GM12878 (cell line): ENCODE measurements around the gene PHGDH.

Source experiments
- CTCF ChIP-seq, 3 experiments: IDR thresholded peaks in 2 of 3; conservative IDR thresholded peaks in 1 of 3; 2 replicates each; pipeline ENCODE4 v1.5.1; 2011; ENCODE audit warnings: low read depth in 3 of 3, low read length in 3 of 3, mild to moderate bottlenecking in 3 of 3, control low read depth in 2 of 3, moderate library complexity in 2 of 3, inconsistent platforms in 1 of 3, mixed read lengths in 1 of 3; ENCODE audit not compliant: control insufficient read depth in 2 of 3, insufficient read depth in 1 of 3; ENCODE audit errors: extremely low read depth in 1 of 3
- EZH2 ChIP-seq: IDR thresholded peaks from 2 replicates; pipeline ENCODE4 v1.6.1; 2012; ENCODE audit warnings: low read depth, mild to moderate bottlenecking, control low read depth, inconsistent platforms, low read length, borderline replicate concordance; ENCODE audit not compliant: control insufficient read depth
- GABPA ChIP-seq: IDR thresholded peaks from 2 replicates; pipeline ENCODE4 v1.6.1; 2014; ENCODE audit warnings: antibody characterized with exemption, low read depth, mild to moderate bottlenecking, inconsistent platforms
- JUNB ChIP-seq: IDR thresholded peaks from 2 replicates; pipeline ENCODE4 v1.6.1; 2016; ENCODE audit warnings: antibody characterized with exemption, mild to moderate bottlenecking
- NFYB ChIP-seq: IDR thresholded peaks from 2 replicates; pipeline ENCODE4 v1.6.1; 2011; ENCODE audit warnings: low read depth, mild to moderate bottlenecking, low read length, improper control_type of control experiment, moderate library complexity; ENCODE audit not compliant: insufficient read depth
- RAD21 ChIP-seq: IDR thresholded peaks from 2 replicates; pipeline ENCODE4 v1.6.1; 2011; ENCODE audit warnings: mild to moderate bottlenecking, low read depth, low read length, moderate library complexity; ENCODE audit not compliant: insufficient read depth
- SMC3 ChIP-seq: IDR thresholded peaks from 2 replicates; pipeline ENCODE4 v1.6.1; 2011; ENCODE audit warnings: low read length, improper control_type of control experiment, borderline replicate concordance

GRCh38 chr1:119790451-119791198 lies 78.9 kb downstream of the PHGDH start:
- no peak for TF ChIP-seq CTCF (IDR thresholded peaks at IDR 0.05 in 2 of 3, conservative IDR thresholded peaks at IDR 0.05 in 1 of 3; ENCODE audit: control insufficient read depth in 2 of 3, extremely low read depth in 1 of 3, insufficient read depth in 1 of 3, low read depth in 3 of 3, low read length in 3 of 3)
- no peak for TF ChIP-seq SMC3
- no peak for TF ChIP-seq RAD21
- no peak for TF ChIP-seq EZH2
- no peak for TF ChIP-seq GABPA
- TF ChIP-seq JUNB: no peak
- no peak for TF ChIP-seq NFYB
